Left ventricle myocardium inferior (tissue), 1 donor: ENCODE results near the gene TTLL5. TPM values are rescaled to one million over a fixed set of nuclear protein-coding genes. Genes with fewer than 3 reads are reported as not detected.

ENCODE experiments used
- DNase-seq: peaks from one replicate; pipeline ENCODE4 v3.0.0-alpha.2; 2020
- H3K27ac ChIP-seq: fragments of 200-600 bp; replicated peaks from 2 replicates; pipeline ENCODE4 v1.8.0; 2021
- H3K27me3 ChIP-seq: fragments of 200-600 bp; 2 replicates; pipeline ENCODE4 v1.8.0; 2021; ENCODE audit warnings: low read depth
- H3K36me3 ChIP-seq: fragments of 200-600 bp; 2 replicates; pipeline ENCODE4 v1.8.0; 2021
- H3K4me1 ChIP-seq: fragments of 200-600 bp; 2 replicates; pipeline ENCODE4 v1.8.0; 2021
- H3K4me3 ChIP-seq: fragments of 200-600 bp; 2 replicates; pipeline ENCODE4 v1.8.0; 2021; ENCODE audit warnings: mild to moderate bottlenecking, moderate library complexity
- H3K9me3 ChIP-seq: fragments of 200-600 bp; replicated peaks from 2 replicates; pipeline ENCODE4 v1.8.0; 2021
- intact Hi-C: fragments of 100-400 bp; cut with micrococcal nuclease; formaldehyde crosslinking; loops from one replicate; pipeline ENCODE4 v1.11.0; 2022
- total RNA-seq: library from RNA; stranded (reverse); fragmentation: NEBNext Ultra II Directional; extraction: Animal tissue kit (Norgen Biotek cat#: 25700); gene quantifications from one replicate; pipeline ENCODE4 v1.2.1, GENCODE V29; 2021
- TF ChIP-seq, protein P1 (sequence below): fragments of 200-600 bp; IDR thresholded peaks from 2 replicates; pipeline ENCODE4 v1.8.0; 2021; ENCODE audit warnings: antibody characterized with exemption, mild to moderate bottlenecking, borderline replicate concordance
- donor health status: DM: no; HTN: yes; CAD: no; lungs with severe emphysema.

TTLL5 gene
- total RNA-seq, 1 donor from 2014 or later = 16.3 TPM

DNA sequence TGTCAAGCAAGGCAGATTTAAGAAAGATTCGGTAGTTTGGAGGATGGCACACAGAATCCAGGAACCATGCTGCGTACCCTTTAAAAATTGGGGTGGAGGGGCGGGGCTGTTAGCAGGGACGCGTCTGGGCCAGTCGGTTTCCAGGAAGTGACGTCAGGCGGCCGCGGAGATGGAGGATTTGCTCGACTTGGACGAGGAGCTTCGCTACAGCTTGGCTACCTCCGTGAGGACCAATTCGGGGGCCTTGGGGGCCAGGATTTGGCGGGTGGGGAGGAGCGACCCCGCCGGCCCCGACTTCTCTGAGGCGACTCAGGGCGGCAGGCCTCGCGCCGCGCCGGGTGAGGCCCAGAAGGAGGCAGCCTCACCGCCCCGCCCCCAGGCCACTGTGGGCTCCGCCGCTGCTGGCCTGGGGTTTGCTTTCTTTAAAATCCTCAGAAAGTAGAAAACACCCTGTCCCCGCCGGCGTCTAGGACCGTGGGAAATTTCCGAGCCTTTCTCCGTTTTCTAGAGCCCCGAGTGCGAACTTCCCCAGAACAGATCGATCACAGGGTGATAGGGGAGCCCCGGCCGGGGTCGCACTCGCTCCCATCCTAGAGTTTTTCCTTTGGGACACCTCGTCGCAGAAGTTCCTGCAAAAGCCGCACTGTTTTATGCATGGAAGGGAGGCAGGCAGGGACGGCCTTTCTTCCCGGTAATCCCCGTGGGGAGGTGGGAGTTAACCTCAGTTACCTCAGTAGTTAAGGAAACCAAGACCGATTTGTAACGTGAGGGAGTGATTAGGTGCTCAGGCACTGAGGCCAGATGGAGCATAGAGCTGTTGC is 324.8 kb downstream of the TTLL5 start, which contains the start of gene IFT43:
IFT43 (plus strand) TSS at position 146 of the 821 bp plus-strand sequence; CDS start at position 170, 24 bp downstream.
- H3K4me1 ChIP-seq = peaks cover 68% of the 10 kb centered on the region
- H3K36me3 ChIP-seq = peaks cover 5% of the 10 kb centered on the region
- intact Hi-C loops = loop anchor here (10.0 kb wide), 1 partner anchor 271 kb away; no protein-coding TSS in a partner anchor
- H3K27ac ChIP-seq = peak within 1 kb of the TSS; percentile 95
- H3K4me3 ChIP-seq = peak within 1 kb of the TSS; percentile 90
- TF ChIP-seq, protein P1, sequence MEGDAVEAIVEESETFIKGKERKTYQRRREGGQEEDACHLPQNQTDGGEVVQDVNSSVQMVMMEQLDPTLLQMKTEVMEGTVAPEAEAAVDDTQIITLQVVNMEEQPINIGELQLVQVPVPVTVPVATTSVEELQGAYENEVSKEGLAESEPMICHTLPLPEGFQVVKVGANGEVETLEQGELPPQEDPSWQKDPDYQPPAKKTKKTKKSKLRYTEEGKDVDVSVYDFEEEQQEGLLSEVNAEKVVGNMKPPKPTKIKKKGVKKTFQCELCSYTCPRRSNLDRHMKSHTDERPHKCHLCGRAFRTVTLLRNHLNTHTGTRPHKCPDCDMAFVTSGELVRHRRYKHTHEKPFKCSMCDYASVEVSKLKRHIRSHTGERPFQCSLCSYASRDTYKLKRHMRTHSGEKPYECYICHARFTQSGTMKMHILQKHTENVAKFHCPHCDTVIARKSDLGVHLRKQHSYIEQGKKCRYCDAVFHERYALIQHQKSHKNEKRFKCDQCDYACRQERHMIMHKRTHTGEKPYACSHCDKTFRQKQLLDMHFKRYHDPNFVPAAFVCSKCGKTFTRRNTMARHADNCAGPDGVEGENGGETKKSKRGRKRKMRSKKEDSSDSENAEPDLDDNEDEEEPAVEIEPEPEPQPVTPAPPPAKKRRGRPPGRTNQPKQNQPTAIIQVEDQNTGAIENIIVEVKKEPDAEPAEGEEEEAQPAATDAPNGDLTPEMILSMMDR = no peak
- peak; percentile 94 for DNase-seq
- no peaks in the 10 kb centered on the region for H3K27me3 ChIP-seq
- no peaks in the 10 kb centered on the region for H3K9me3 ChIP-seq

DNA sequence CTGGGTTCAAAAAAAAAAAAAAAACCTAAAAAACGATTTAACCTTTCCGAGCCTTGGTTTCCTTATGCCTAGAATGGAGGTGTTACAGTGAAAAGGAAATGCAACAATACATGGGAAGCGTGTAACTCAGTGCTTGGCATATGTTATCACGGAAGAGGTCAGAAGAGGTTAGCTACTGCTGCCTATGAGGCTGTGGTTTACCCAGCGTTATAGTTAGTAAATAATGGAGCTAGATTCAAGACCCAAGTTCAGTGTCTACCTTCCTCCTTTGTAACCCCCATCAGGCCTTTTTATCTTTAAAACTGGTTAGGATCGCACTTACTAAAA is 325.4 kb downstream of the TTLL5 start:
- TF ChIP-seq, protein P1 = no peak
- Histone ChIP-seq H3K4me3 (peak overlapping the region; percentile 90), H3K4me1 (peaks cover 64% of the 10 kb centered on the region), H3K9me3 (no peaks in the 10 kb centered on the region), H3K27ac (peak overlapping the region; percentile 95), H3K36me3 (peaks cover 5% of the 10 kb centered on the region), H3K27me3 (no peaks in the 10 kb centered on the region)
- intact Hi-C loops = loop anchor here (10.0 kb wide), 1 partner anchor 272 kb away; no protein-coding TSS in a partner anchor
- DNase-seq = no peak

DNA sequence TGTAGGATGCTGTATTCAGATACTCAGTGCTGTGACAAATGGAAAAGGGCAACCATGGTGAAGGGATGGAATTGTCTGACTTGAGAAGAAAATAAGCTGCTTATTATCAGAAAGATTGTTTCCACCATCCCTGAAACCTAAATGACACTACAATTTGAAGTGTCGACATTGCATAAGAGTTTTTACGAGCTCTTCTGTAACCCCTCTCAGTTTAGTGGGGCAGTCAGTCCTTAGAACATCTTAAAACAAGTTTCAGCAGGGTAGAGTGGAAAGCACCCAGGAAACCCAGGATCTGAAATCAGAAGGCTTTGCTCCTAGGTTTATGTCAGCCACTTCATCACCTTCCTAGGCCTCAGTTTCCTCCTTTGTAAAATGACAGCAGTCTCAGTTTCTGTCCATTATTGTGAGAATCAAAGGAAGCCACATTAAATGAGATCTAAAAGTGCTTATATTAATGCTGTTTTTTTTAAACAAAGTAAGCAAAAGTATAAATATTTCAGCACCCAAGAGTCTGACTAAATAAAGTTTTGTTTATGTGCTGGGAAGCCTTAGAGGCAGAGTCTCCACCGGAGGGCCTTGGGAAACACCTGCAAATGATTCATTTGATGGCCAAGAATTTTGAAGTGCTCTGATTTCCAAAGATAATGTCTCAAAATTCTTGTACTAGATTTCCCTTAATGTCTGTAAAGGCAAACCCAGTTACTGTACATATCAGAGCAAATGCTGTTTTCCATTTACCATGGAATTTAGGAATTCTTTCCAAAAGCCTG is 326.3 kb downstream of the TTLL5 start:
- DNase-seq = no peak
- Histone ChIP-seq H3K27ac (no peak overlapping the region), H3K27me3 (no peaks in the 10 kb centered on the region), H3K4me1 (peaks cover 66% of the 10 kb centered on the region), H3K4me3 (no peak overlapping the region), H3K9me3 (no peaks in the 10 kb centered on the region), H3K36me3 (peaks cover 11% of the 10 kb centered on the region)
- intact Hi-C loops = loop anchor here (10.0 kb wide), 1 partner anchor 273 kb away; no protein-coding TSS in a partner anchor
- TF ChIP-seq, protein P1 = no peak

DNA sequence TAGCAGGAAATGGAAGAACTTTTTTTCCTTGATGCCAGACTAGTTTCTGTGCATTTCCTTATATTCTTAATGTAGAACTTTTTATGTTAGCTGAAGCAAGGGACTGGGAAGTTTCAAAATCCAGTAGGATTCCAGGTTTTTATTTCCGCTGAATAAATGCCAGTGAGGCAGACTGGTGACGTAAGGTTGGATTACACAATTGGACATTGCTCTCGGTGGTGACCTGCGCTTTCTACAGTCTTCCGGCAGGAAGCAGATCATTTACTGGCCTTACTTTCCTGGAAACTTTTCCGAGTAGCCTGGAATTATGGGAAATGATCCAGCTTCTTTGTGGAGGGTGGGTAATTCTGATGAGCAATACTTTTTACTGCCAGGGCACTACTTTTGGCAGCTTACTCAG is 328.1 kb downstream of the TTLL5 start:
- H3K9me3 ChIP-seq = no peaks in the 10 kb centered on the region
- DNase-seq = no peak
- TF ChIP-seq, protein P1 = no peak
- H3K27ac ChIP-seq = peak overlapping the region; percentile 70
- peaks cover 18% of the 10 kb centered on the region for H3K36me3 ChIP-seq
- H3K4me1 ChIP-seq = peaks cover 72% of the 10 kb centered on the region
- H3K27me3 ChIP-seq = no peaks in the 10 kb centered on the region
- intact Hi-C loops = loop anchor here (10.0 kb wide), 1 partner anchor 274 kb away; no protein-coding TSS in a partner anchor
- no peak overlapping the region for H3K4me3 ChIP-seq

GRCh38 chr14:75990297-75990696 is 329.3 kb downstream of the TTLL5 start:
- no peak overlapping the region for H3K4me3 ChIP-seq
- intact Hi-C loops = loop anchor here (10.0 kb wide), 1 partner anchor 195 kb away; no protein-coding TSS in a partner anchor
- H3K4me1 ChIP-seq = peaks cover 74% of the 10 kb centered on the region
- no peaks in the 10 kb centered on the region for H3K27me3 ChIP-seq
- TF ChIP-seq, protein P1 = no peak
- peaks cover 18% of the 10 kb centered on the region for H3K36me3 ChIP-seq
- DNase-seq = no peak
- no peak overlapping the region for H3K27ac ChIP-seq
- no peaks in the 10 kb centered on the region for H3K9me3 ChIP-seq
